ENCODE data around the gene DOCK2. TPM values are rescaled to one million over a fixed set of nuclear protein-coding genes. Genes with fewer than 3 reads are reported as not detected.

DOCK2 gene
- total and polyA plus RNA-seq, 2 of the 8 experiments (the other 6 are each of a cell fraction or from before 2014, with no cell fraction given): 3.9 to 5.7 TPM

- no peaks in the 10 kb centered on the region for H4K20me1 ChIP-seq (replicated peaks in 1 of 2; ENCODE audit: control insufficient read depth in 1 of 2, insufficient read depth in 2 of 2, low read length in 2 of 2)
- H2BK120ac ChIP-seq (replicated peaks; ENCODE audit: low read depth, low read length): no peak overlapping the region
- H3K9me3 ChIP-seq (ENCODE audit: insufficient read depth in 2 of 2, low read depth in 1 of 2, low read length in 1 of 2): no peaks in the 10 kb centered on the region
- no peak overlapping the region for H4K91ac ChIP-seq (replicated peaks; ENCODE audit: insufficient read length, low read length)
- no peak overlapping the region for H4K5ac ChIP-seq (ENCODE audit: insufficient read length, low read depth, low read length)
- no peaks in the 10 kb centered on the region for H3K23me2 ChIP-seq (ENCODE audit: low read depth, low read length)
- H3K36me3 ChIP-seq (ENCODE audit: control insufficient read depth in 2 of 4, insufficient read depth in 4 of 4, low read length in 3 of 4): no peaks in the 10 kb centered on the region
- H2BK5ac ChIP-seq (ENCODE audit: low read depth, low read length): no peak overlapping the region
- no peak overlapping the region for H3K4me2 ChIP-seq (ENCODE audit: insufficient read depth in 1 of 2, low read depth in 2 of 2, low read length in 2 of 2)
- no peak overlapping the region for H2BK15ac ChIP-seq (ENCODE audit: low read length)
- no peak overlapping the region for H2BK12ac ChIP-seq (ENCODE audit: low read depth, low read length)
- H3K27me3 ChIP-seq (replicated peaks in 1 of 4; ENCODE audit: control insufficient read depth in 3 of 4, extremely low read depth in 1 of 4, insufficient read depth in 3 of 4, low read length in 3 of 4): no peaks in the 10 kb centered on the region
- 62% methylated on average over 1 of the region's 1 CpG; no CpG with 5 or more reads in 1 of the 2 experiments for whole genome bisulfite sequencing, 2 experiments (ENCODE audit: extremely low coverage in 1 of 2, insufficient coverage in 1 of 2, insufficient read length in 1 of 2, insufficient replicate concordance in 2 of 2, low coverage in 1 of 2, low lambda C conversion rate in 2 of 2, missing lambda C conversion rate in 1 of 2)
- H2AK5ac ChIP-seq (ENCODE audit: low read depth, low read length): no peak overlapping the region
- no peaks in the 10 kb centered on the region for H3K4me1 ChIP-seq (replicated peaks in 1 of 4; ENCODE audit: control insufficient read depth in 3 of 4, insufficient read depth in 4 of 4, low read length in 3 of 4)
- no peak overlapping the region; the same call in 1 of the 2 replicates for H4K8ac ChIP-seq (ENCODE audit: extremely low read depth, insufficient read depth, low read length)
- no peak overlapping the region for H3K14ac ChIP-seq (ENCODE audit: insufficient read length)
- no peak overlapping the region for H2BK20ac ChIP-seq (ENCODE audit: low read length)
- H3K18ac ChIP-seq (ENCODE audit: extremely low read depth, low read length): no peak overlapping the region
- no peaks in the 10 kb centered on the region for H3K79me2 ChIP-seq (ENCODE audit: control insufficient read depth in 1 of 2, insufficient read depth in 2 of 2, low read length in 2 of 2)
- DNase-seq (ENCODE audit: low read depth in 1 of 2, low spot score in 2 of 2) (no peak), FAIRE-seq (no peak)
- no peak overlapping the region for H3K4me3 ChIP-seq (ENCODE audit: extremely low read depth in 1 of 4, insufficient read depth in 2 of 4, low read depth in 3 of 4, low read length in 4 of 4)
- CTCF ChIA-PET (ENCODE audit: partially characterized antibody): interaction anchor here (0.8 to 1.6 kb wide), 5 partner anchors 24 to 261 kb away, joined by 3 to 5 read pairs (median 3); partner anchors contain the start of gene INSYN2B
- no peak overlapping the region for H3K4ac ChIP-seq (replicated peaks; ENCODE audit: insufficient read length, low read depth, low read length)
- H3K23ac ChIP-seq (ENCODE audit: insufficient read length): no peak overlapping the region
- POLR2A ChIA-PET (ENCODE audit: partially characterized antibody): no interaction called here
- H3K56ac ChIP-seq (replicated peaks; ENCODE audit: insufficient read length, low read depth, low read length): no peak overlapping the region
- H3K9ac ChIP-seq (replicated peaks in 1 of 4; ENCODE audit: extremely low read depth in 1 of 4, low read depth in 3 of 4, low read length in 3 of 4): no peak overlapping the region
- H2AFZ ChIP-seq (ENCODE audit: low read length): no peak overlapping the region
- H3K27ac ChIP-seq (ENCODE audit: low read depth, low read length): no peak overlapping the region
- H3K79me1 ChIP-seq (ENCODE audit: low read depth, low read length): no peaks in the 10 kb centered on the region
- TF ChIP-seq TBP (IDR thresholded peaks at IDR 0.05; ENCODE audit: low read depth, low read length) (no peak), YY1 (IDR thresholded peaks at IDR 0.05; ENCODE audit: low read depth, low read length) (no peak), EP300 (IDR thresholded peaks at IDR 0.05; ENCODE audit: borderline replicate concordance in 1 of 2, low read depth in 2 of 2, low read length in 2 of 2) (no peak), ATF3 (IDR thresholded peaks at IDR 0.05; ENCODE audit: insufficient read depth, low read depth, low read length) (no peak), GABPA (IDR thresholded peaks at IDR 0.05; ENCODE audit: borderline replicate concordance, insufficient read depth, low read length) (no peak), HDAC6 (IDR thresholded peaks at IDR 0.05; ENCODE audit: low read depth, low read length) (no peak), CBX5 (IDR thresholded peaks at IDR 0.05; ENCODE audit: low read depth, low read length) (no peak), KDM5A (IDR thresholded peaks at IDR 0.05; ENCODE audit: low read length) (no peak), CTCF (IDR thresholded peaks at IDR 0.05; ENCODE audit: control extremely low read depth in 1 of 3, insufficient read depth in 1 of 3, low read depth in 1 of 3, low read length in 3 of 3) (no peak), SIRT6 (IDR thresholded peaks at IDR 0.05; ENCODE audit: low read length) (no peak), BCL11A (IDR thresholded peaks at IDR 0.05; ENCODE audit: low read depth in 2 of 2, low read length in 2 of 2) (no peak), POLR2A (IDR thresholded peaks at IDR 0.05; ENCODE audit: control extremely low read depth in 1 of 2, low read depth in 2 of 2, low read length in 2 of 2) (no peak)
Measured at GRCh38 chr5:169923988-169924387, 286.9 kb downstream of the DOCK2 start.
